HL-60/S4 treated with phorbol 12-myristate 13-acetate at 8.2 ng/mL for 4 days and 3 days (cell line): ENCODE data around the gene SLC1A6.
"Not testable (repeated sequence)": the region's sequence is repeated elsewhere in the genome, so short reads cannot be mapped to it uniquely, and the experiment has no call there.

ENCODE experiments used
- in situ Hi-C: fragments of 300-500 bp; cut with MboI; formaldehyde crosslinking; loops from 2 replicates; pipeline ENCODE4 v1.15.0; 2022; ENCODE audit warnings: low sequenced_read_pairs

SLC1A6 gene

DNA sequence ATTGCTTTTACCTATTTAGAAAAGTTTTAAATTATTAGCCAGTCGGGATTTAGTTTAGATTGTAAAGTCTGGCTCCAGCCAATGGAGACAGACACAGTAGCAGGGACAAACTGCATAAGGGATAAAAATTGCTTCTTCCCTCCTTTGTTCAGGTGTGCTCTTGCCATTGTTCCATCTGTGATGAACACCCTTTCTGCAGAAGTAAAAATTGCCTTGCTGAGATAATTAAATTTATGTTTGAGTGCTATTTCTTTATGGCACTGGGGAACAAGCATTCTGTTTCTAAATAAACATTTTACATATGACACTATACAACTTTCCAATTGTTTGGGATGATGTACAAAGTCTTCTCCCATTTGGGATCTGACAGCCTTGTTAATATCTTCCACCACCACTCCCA lies 20.4 kb downstream of the SLC1A6 start:
- in situ Hi-C loops, result no loop called here

DNA sequence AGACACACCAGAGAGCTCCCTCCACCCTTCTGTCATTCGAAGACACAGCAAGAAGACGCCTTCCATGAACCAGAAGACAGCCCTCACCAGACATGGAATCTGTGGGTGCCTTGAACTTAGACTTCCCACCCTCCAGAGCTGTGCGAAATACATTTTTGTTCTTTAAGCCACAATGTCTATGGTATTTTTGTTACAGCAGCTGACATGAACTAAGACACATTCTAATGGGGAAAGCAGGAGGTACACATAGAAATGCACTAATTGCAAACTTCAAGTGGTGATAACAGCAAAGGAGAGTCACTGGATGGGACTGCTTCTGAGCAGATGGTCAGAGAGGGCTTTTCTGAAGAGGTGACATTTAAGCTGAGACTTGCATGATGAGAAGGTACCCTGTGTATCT lies 22.2 kb downstream of the SLC1A6 start:
- in situ Hi-C loops, result no loop called here

DNA sequence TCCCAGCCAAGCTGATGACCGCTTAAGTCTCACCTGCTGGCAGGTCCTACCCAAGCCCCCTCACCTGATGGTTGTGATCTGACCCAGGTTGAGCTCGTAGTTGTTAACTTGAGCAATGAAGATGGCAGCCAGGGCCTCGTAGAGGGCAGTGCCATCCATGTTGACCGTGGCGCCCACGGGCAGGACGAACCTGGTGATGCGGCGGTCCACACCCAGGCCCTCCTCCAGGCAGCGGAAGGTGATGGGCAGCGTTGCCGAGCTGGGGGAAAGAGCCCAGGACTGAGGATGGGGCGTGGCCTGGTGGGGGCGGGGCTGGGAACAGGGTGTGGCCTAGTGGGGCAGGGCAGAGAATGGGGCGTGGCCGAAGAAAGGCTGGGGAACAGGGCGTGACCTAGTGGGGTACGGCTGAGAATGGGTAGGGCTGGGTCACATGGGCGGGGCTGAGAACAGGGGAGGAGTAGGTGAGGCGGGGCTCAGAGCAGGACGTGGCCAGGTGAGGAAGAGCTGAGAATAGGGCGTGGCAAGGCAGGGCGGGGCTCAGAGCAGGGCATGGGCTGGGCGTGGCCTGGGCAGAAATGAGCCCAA lies 25.5 kb downstream of the SLC1A6 start:
- in situ Hi-C loops, result no loop called here

DNA sequence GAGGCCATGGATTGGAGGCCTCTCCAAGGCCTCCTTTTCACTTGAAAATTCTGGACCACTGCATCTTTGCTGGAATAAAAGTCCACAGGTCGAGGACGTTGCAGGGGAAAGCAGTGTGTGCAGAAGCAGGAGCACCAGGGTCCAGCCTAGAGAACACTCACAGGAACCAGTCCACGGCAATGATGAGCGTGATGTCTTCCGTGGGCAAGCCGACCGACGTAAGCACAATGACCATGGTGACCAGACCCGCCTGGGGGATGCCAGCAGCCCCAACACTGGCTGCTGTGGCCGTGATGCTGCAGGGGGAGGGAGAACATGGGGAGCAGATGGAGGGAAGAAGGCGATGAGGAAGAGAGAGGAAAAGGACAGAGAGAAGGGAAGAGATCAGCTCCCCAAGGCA lies 26.9 kb downstream of the SLC1A6 start:
- in situ Hi-C loops, result no loop called here

DNA sequence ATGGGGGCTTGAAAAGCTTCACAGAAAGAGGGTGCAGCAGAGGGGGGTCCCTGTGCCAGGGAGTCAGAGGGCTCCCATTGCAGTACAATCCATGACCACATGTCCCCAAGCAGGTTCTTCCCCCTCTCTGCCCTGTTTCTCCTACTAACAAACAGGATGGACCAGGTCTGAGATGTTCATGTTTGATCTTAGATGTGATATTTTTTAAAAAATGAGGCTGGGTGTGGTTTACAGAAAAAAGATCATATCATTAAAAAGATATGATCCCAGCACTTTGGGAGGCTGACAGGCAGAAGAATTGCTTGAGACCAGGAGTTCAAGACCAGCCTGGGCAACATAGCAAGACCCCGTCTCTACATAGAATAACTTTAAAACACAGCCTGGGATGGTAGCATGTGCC lies 29.2 kb downstream of the SLC1A6 start:
- in situ Hi-C loops, result no loop called here

DNA sequence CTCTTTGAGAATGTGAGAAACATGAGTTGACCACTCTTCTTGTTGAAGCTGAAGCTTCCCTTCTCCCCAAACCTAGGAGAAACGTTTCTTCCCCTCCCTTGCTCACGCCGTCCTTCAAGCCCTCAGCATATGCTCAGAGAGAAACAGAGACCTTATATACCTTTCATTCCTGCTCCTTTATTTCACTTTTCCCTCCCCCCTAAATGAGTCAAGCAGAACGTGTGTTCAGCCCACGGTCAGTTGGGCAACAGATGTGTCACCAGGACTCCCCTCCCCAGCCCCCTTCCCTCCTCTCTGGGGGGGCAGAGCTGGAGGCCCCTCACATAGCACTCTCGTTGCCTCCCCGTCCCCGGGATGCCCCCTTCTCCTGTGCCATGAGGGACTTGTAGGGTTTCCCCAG lies 29.8 kb downstream of the SLC1A6 start:
- in situ Hi-C loops, result no loop called here

DNA sequence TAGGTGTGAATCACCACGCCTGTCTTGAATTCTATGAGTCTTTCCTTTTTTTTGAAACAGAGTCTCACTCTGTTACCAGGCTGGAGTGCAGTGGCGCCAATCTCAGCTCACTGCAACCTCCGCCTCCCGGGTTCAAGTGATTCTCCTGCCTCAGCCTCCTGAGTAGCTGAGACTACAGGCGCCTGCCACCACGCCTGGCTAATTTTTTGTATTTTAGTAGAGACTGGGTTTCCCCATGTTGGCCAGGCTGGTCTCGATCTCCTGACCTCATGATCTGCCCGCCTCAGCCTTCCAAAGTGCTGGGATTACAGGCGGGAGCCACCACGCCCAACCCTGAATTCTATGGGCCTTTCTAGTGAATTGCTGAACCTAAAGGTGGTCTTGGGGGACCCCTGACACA lies 30.3 kb downstream of the SLC1A6 start:
- in situ Hi-C loops, result not testable (repeated sequence)

DNA sequence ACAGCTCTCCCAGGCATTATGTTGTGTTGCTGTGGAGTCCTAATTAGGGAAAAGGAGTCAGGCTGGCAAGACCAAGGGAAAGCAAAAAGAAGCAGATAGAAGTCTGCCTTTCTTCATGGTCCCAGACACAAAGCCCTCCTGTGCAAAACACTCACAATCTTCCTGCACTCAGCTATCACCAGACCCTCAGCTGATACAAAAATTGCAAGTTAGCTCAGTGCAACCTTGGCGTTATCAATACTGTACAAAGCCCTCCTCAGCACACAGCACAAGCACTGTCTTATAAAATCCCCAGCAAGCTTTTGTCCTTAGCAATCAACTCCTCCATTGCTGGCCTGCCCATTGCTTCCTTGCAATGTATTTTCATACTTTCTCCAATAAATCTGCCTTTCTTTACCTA lies 35.2 kb downstream of the SLC1A6 start:
- in situ Hi-C loops, result no loop called here

DNA sequence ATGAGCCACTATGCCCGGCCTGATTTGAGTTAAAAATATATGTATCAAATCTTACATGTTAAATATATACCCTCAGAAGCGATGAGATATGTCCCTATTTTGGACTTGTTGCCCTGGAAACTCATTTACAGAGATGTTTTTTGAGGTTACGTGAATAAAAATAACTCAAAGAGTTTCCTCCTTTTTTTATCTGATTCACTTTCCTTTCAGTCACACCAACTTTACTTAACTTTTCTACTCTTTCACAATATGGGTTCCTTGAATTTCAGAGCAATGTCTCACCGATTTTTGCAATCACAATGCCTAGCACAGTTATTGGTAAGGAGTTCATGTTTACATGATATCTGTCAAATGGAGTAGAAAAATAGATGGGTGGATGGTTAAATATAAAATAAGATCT lies 36.1 kb downstream of the SLC1A6 start:
- in situ Hi-C loops, result no loop called here

DNA sequence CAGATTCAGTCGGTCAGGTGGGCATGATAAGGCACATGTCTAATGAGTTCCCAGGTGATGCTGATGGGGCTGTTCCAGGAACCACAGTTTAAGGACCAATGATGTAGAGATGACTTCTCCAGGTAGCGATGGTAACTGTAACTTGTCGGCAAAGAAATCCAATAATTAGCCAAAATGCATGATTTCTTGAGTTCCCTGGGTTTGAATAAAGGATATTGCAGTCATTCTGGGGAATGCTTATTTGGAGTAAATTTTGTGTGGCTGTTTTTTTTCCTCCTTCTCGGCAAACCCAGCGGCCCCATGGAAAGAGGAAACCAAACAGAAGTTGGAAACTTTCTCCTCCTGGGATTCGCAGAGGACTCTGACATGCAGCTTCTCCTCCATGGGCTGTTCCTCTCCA lies 38.5 kb downstream of the SLC1A6 start, which contains the start of gene OR7C2:
TSS of gene OR7C2 (plus strand) at position 301 of the 400 bp plus-strand sequence. CDS start at position 301, 0 bp downstream.
- in situ Hi-C loops, result no loop called here

DNA sequence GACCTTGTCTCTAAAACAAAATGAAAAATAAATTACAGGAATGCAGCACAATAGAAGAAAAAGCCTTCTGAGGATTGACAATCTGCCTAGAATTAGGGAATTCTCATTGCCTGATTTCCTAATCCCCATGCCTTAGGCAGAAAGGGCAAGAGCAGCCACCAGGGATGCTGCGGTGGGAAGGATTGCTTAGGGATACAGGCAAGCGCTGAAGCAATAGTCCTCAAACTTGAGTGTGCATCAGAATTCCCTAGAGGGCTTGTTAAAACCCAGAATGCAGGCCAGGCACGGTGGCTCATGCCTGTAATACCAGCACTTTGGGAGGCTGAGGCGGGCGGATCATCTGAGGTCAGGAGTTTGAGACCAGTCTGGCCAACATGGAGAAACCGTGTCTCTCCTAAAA lies 39.4 kb downstream of the SLC1A6 start:
- in situ Hi-C loops, result no loop called here

DNA sequence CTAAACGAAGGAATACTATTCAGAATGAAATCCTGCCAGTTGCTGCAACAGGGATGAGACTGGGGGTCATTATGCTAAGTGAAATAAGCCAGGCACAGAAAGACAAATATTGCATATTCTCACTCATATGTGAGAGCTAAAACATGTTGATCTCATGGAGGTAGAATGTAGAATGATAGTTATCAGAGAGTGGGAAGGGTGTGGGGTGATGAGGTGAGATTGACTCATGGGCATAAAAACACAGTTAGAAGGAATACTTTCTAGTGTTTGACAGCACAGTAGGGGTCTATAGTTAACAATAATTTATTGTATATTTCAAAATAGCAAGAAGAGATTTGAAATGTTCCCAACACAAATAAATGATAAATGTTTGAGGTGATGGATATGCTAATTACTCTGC lies 46.2 kb downstream of the SLC1A6 start:
- in situ Hi-C loops, result no loop called here

DNA sequence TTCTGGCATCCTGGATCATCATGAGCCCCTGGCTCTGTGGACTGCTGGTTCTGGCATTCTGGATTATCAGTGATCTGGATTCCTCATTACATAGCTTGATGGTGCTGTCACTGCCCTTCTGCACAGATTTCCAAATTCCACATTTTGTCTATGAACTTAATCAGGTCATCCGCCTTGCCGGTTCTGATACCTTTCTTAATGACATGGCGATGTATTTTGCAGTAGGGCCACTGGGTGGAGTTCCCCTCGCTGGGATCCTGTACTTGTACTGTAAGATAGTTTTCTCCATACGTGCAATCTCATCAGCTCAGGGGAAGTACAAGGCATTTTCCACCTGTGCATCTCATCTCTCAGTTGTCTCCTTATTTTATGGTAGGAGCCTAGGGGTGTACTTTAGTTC lies 62.8 kb downstream of the SLC1A6 start:
- in situ Hi-C loops, result no loop called here

DNA sequence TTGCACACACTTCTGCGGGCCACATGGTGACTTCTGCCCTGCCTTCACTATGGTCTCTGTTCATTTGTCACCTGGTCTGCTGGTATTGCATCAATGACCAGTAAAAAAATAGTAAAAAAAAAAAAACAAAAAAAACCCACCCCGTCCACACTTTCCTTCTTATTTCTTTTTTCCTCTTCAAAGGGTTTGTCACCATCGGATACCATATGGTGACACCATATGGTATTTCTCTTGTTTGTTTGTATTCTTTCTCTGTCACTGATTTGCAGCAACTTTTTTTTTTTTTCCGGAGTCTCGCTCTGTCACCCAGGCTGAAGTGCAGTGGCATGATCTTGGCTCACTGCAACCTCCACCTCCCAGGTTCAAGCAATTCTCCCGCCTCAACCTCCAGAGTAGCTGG lies 64.5 kb downstream of the SLC1A6 start:
- in situ Hi-C loops, result no loop called here

DNA sequence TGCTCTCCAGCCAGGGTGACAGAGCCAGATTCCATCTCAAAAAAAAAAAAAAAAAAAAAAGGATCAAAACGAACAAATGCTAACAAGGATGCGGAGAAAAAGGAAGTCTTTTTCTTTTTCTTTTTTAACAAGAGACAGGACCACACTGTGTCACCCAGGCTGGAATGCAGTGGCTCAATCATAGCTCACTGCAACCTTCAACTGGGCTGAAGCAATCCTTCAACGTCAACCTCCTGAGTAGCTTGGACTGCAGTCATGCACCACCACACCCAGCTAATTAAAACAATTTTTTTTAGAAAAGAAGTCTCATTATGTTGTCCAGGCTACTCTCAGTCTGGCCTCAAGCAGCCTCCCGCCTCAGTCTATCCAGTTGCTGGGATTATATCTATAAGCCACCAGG lies 73.0 kb downstream of the SLC1A6 start:
- in situ Hi-C loops, result no loop called here

DNA sequence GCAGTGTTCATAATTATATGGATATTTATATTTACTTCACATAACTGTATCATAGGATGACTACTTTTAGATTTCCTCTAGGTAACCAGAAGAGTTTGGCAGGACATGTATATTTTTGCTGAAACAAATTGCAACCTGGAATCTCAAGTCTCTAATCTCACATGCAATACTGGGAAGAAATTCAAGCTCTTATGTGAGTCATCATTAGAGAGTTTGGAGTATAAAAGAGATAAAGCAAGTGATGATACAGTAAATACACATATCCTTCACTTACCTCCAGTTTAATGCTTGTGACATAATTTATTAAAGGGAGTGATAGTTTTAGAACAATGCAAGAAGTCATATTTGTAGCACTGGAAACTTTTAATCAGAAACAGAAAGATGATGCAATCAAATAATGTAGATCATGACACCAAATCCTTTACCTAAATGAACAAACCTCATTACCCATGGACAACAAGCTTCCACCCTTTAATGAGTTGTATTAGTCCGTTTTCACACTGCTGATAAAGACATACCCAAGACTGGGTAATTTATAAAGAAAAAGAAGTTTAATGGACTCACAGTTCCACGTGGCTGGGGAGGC lies 77.9 kb downstream of the SLC1A6 start:
- in situ Hi-C loops, result no loop called here
